ENCODE data around the gene SLC23A2.

SLC23A2 gene

DNA sequence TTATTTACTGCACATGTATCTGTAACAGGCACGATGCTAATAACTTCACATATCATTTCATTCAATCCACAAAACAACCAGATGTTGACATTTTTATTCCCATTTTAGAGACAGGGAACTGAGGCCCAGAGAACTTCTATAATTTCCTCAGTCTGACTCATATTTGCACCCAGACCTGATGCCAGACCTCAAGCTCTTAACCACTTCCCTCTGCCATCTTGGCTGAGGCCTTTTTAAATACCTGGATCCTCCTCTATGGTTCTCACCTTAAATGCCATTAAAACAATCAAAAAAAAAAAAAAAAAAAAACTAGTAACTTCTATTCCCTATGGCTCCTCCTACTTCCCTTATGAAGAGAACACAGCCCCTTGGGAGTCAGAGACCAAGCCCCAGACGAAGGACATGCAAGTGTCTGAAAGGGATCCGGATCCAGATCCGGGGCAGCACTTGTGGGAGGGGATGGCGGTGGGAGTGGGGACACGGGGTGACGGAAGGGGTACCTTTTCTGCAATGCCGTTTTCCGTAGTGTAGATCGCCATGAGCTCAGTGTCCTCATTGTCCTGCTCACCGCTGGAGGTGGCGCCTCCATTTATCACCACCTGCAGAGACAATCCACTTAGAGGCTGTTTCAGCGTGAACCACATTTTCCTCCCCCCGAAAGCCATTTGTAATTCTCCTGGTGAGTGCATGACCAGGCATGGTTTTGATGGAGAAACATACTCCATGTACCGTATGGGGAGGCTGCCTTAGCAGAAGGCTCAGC lies 88.7 kb downstream of the SLC23A2 start:
- H3K4me3 ChIP-seq (ENCODE audit: low read length) = no peak overlapping the region
- TF ChIP-seq, protein P1, sequence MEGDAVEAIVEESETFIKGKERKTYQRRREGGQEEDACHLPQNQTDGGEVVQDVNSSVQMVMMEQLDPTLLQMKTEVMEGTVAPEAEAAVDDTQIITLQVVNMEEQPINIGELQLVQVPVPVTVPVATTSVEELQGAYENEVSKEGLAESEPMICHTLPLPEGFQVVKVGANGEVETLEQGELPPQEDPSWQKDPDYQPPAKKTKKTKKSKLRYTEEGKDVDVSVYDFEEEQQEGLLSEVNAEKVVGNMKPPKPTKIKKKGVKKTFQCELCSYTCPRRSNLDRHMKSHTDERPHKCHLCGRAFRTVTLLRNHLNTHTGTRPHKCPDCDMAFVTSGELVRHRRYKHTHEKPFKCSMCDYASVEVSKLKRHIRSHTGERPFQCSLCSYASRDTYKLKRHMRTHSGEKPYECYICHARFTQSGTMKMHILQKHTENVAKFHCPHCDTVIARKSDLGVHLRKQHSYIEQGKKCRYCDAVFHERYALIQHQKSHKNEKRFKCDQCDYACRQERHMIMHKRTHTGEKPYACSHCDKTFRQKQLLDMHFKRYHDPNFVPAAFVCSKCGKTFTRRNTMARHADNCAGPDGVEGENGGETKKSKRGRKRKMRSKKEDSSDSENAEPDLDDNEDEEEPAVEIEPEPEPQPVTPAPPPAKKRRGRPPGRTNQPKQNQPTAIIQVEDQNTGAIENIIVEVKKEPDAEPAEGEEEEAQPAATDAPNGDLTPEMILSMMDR (conservative IDR thresholded peaks at IDR 0.05; ENCODE audit: low read depth, low read length) = no peak
- DNase-seq (ENCODE audit: low read depth) = no peak

DNA sequence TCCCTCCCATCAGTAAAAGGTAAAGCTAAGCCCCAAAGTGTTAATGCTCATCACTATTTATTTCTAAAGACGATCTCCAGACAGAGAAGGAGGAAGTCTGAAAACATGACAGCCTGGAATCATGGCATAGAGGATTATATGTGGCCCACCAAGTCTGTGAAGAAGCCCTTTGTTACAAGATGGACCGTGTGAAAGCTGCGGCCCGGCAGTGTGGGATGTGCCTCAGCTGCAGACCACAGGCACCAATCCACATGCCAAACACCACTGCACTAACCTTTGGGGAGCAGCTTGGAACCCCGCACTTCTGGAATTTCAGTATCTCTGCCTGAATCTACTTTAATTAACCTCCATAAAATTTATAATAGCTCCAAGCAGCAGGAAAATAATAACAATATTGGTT lies 90.4 kb downstream of the SLC23A2 start:
- TF ChIP-seq, protein P1 (conservative IDR thresholded peaks at IDR 0.05; ENCODE audit: low read depth, low read length) = no peak
- no peak overlapping the region for H3K4me3 ChIP-seq (ENCODE audit: low read length)
- DNase-seq (ENCODE audit: low read depth) = no peak

DNA sequence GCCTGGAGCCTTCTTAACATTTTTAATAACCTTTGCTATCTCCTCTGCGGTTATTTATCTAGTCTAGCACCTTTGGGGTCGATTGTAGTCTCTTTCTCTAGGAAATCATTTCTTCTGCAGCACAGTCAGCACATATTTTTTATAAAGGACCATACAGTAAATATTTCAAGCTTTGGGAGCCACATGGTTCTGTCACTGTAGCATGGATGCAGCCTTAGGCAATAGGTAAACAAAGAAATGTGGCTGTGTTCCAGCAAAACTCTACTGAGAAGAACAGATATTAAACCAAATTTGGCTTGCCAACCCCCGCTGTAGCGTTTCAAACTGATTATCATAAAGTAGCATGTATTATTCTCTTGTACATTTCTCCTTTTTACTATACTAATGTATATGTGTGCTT lies 95.7 kb downstream of the SLC23A2 start:
- H3K4me3 ChIP-seq (ENCODE audit: low read length) = no peak overlapping the region
- no peak for DNase-seq (ENCODE audit: low read depth)
- TF ChIP-seq, protein P1 (conservative IDR thresholded peaks at IDR 0.05; ENCODE audit: low read depth, low read length) = no peak

DNA sequence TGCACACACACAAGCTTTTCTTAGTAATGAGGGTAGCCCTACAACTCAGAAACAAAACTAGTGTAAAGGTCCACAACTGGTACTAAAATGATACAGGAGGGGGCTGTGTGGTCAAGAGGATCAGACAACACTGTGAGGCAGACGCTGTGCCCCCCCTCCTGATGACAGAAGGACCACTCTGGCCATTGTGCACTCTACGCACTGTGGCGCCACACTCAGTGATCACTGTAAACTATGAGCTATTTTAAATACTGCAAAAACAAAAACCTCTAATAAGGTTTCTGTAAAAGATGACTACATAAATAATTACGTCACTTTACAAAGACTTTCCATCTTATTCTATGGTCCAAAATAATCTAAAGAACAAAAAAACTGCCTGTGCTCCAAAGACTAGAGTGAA lies 96.1 kb downstream of the SLC23A2 start:
- TF ChIP-seq, protein P1 (conservative IDR thresholded peaks at IDR 0.05; ENCODE audit: low read depth, low read length) = no peak
- no peak overlapping the region for H3K4me3 ChIP-seq (ENCODE audit: low read length)
- no peak for DNase-seq (ENCODE audit: low read depth)

DNA sequence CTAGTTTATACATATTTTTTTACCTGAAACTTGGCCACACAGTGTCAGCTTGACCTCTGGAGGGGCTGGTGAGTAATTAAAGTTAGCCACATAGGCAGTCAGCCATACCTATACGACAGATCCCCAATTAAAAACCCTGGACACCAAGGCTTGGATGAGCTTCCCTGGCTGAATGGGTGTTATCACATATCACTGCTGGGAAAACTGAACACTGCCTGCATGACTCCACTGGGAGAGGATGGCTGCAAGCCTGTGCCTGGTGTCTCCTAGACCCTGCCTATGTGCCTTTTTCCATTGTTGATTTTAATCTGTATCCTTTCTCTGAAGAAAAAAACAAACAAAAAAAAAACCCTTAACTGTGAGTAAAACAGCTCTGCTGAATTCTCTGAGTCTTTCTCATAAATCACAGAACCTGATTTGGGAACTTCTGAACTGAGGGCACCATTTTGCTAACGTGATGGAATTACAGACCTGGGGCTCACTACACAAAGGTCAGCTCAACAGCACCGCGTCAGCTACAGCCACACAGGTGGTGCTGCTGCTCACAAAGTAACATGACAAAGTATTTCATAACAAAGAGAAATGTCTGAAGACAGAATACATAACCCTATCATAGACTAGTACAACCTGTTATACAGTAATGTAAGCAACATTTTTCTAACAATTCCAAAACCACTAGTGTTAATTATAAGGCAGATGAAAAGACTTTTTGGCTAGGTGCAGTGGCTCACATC lies 97.0 kb downstream of the SLC23A2 start:
- TF ChIP-seq, protein P1 (conservative IDR thresholded peaks at IDR 0.05; ENCODE audit: low read depth, low read length) = no peak
- no peak overlapping the region for H3K4me3 ChIP-seq (ENCODE audit: low read length)
- DNase-seq (ENCODE audit: low read depth) = no peak

DNA sequence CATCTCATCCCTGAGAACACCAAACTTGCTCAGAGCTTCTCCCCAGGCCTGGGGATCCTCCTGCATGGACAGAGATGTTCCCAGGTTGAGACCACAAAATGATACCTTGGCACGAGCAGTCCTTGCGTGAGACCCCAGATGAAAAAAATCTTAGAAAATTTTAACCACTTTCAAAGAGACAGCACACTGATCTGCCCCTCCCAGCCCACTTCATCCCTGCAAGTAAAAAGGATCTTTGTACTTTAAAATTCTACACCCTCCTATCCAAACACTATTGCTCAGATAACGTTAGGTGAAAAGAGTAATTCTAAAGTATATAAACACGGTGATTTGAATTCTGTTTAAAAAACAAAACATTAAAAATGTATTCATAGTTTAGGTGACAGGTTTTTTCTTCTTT lies 98.5 kb downstream of the SLC23A2 start:
- H3K4me3 ChIP-seq (ENCODE audit: low read length) = no peak overlapping the region
- no peak for DNase-seq (ENCODE audit: low read depth)
- TF ChIP-seq, protein P1 (conservative IDR thresholded peaks at IDR 0.05; ENCODE audit: low read depth, low read length) = no peak
